ENCODE measurements around the gene LZTFL1. TPM values are rescaled to one million over a fixed set of nuclear protein-coding genes. Genes with fewer than 3 reads are reported as not detected.

LZTFL1 gene
- total and polyA plus RNA-seq, 8 donors, result 3.8 to 62.4 (median 8.0) TPM

- intact Hi-C loops (cut with DNase I; ENCODE audit: low total_unique reads), result no loop called here
- Histone ChIP-seq H3K27ac (no peak overlapping the region), H3K27me3 (no peaks in the 10 kb centered on the region), H3K4me1 (no peaks in the 10 kb centered on the region), H3K4me3 (no peak overlapping the region), H3K9me3 (no peaks in the 10 kb centered on the region), H3K36me3 (no peaks in the 10 kb centered on the region)
- peak in 1 of 2 donors; percentile 35 for DNase-seq
- 68 to 72% (median 70%) methylated on average over 8 of the region's 8 CpGs for WGBS, 5 donors
- no peak for TF ChIP-seq POLR2A (IDR thresholded peaks at IDR 0.05)
- TF ChIP-seq CTCF (IDR thresholded peaks at IDR 0.05), result no peak
- TF ChIP-seq POLR2AphosphoS5 (IDR thresholded peaks at IDR 0.05), result no peak
- no peak for TF ChIP-seq EP300 (IDR thresholded peaks at IDR 0.05)
Measured at GRCh38 chr3:45881078-45882022, 39.4 kb upstream of the LZTFL1 start.

GRCh38 chr3:45880725-45881077 lies 38.8 kb upstream of the LZTFL1 start:
- H3K4me3 ChIP-seq, result no peak overlapping the region
- H3K27me3 ChIP-seq, result no peaks in the 10 kb centered on the region
- no peak overlapping the region for H3K27ac ChIP-seq
- H3K4me1 ChIP-seq, result no peaks in the 10 kb centered on the region
- TF ChIP-seq CTCF (IDR thresholded peaks at IDR 0.05), result no peak
- no peak for TF ChIP-seq POLR2AphosphoS5 (IDR thresholded peaks at IDR 0.05)
- no peak for TF ChIP-seq POLR2A (IDR thresholded peaks at IDR 0.05)
- no peak for TF ChIP-seq EP300 (IDR thresholded peaks at IDR 0.05)
- no peaks in the 10 kb centered on the region for H3K9me3 ChIP-seq
- no peak for DNase-seq
- intact Hi-C loops (cut with DNase I; ENCODE audit: low total_unique reads), result no loop called here
- 74 to 85% (median 80%) methylated on average over 3 of the region's 3 CpGs for WGBS, 5 donors
- no peaks in the 10 kb centered on the region for H3K36me3 ChIP-seq

- no peaks in the 10 kb centered on the region for H3K36me3 ChIP-seq
- no peaks in the 10 kb centered on the region for H3K9me3 ChIP-seq
- intact Hi-C loops (cut with DNase I; ENCODE audit: low total_unique reads), result no loop called here
- H3K27me3 ChIP-seq, result no peaks in the 10 kb centered on the region
- H3K4me1 ChIP-seq, result no peaks in the 10 kb centered on the region
- no peak overlapping the region for H3K4me3 ChIP-seq
- no peak for DNase-seq
- 89 to 96% (median 91%) methylated on average over 2 of the region's 2 CpGs for WGBS, 5 donors
- no peak overlapping the region for H3K27ac ChIP-seq
- TF ChIP-seq EP300 (IDR thresholded peaks at IDR 0.05), result no peak
- no peak for TF ChIP-seq POLR2AphosphoS5 (IDR thresholded peaks at IDR 0.05)
- TF ChIP-seq POLR2A (IDR thresholded peaks at IDR 0.05), result no peak
- no peak for TF ChIP-seq CTCF (IDR thresholded peaks at IDR 0.05)
Measured at GRCh38 chr3:45878124-45878523, 36.2 kb upstream of the LZTFL1 start.

- no peaks in the 10 kb centered on the region for H3K4me1 ChIP-seq
- H3K27me3 ChIP-seq, result no peaks in the 10 kb centered on the region
- no peak overlapping the region for H3K4me3 ChIP-seq
- intact Hi-C loops (cut with DNase I; ENCODE audit: low total_unique reads), result no loop called here
- H3K36me3 ChIP-seq, result no peaks in the 10 kb centered on the region
- no peak for DNase-seq
- 68 to 85% (median 75%) methylated on average over 5 of the region's 5 CpGs for WGBS, 5 donors
- TF ChIP-seq POLR2A (IDR thresholded peaks at IDR 0.05) (no peak), POLR2AphosphoS5 (IDR thresholded peaks at IDR 0.05) (no peak), EP300 (IDR thresholded peaks at IDR 0.05) (no peak), CTCF (IDR thresholded peaks at IDR 0.05) (no peak)
- H3K9me3 ChIP-seq, result no peaks in the 10 kb centered on the region
- H3K27ac ChIP-seq, result no peak overlapping the region
Measured at GRCh38 chr3:45874677-45875346, 32.9 kb upstream of the LZTFL1 start.
